Measurements from ENCODE around the gene OR2M5.

The OR2M5 gene

GRCh38 chr1:248144513-248145198, at the start of gene OR2M5:
OR2M5 (plus strand) TSS chr1:248145148; CDS start chr1:248145148, 0 bp downstream.
- DNase-seq, result no peak

DNA sequence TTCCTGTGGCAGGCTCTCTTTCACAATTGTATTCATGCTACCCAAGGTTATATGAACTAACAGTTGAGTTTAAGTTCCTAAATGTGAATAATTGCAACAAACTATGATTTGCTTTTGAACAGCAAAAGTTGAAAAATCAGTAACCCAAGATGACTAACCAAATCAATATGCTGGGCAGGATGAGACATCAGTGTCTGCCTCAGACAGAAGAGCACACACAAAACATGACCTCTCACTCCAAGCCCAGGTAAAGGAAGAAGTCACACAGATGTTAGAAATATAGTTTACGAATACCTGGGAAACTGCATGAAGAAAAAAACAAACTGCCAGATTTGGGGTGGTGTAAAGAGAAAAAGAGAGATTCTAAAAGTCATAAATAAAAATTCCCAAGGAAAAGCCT, 46.4 kb upstream of the OR2M5 start:
- no peak for DNase-seq

DNA sequence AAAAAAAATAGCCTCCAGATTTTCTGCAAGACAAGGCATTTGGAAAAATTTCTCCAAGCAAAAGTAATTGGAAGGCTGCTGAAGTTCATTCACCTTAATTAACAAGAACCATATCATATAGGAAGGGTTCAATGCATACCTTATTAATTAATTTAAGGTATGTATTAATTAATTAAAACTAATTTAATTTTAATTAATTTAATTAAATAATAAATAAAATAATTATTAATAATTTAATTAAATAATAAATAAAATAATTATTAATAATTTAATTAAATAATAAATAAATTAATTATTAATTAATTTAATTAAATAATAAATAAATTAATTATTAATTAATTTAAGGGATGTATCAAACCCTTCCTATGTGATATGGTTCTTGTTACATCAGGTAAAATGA, 42.1 kb upstream of the OR2M5 start:
- no peak for DNase-seq

DNA sequence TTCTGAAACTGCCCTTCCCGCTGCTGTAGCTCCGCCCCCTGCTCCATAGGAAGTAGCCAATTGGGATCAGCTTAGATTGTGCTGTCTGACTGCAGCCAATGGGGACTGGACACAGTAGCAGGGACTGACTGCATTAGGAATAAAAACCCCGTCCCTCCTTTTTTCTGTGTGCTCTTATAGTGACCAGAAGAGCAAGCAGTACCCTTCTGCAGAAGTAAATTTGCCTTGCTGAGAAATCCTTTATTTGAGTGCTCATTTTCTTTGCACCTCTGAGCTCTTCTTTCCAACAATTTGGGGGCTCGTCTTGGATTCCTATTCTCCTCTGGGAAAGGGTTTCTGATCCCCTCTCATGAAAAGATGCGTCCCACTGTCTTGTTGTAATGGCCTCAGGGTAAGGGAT, 33.8 kb upstream of the OR2M5 start:
- no peak for DNase-seq

GRCh38 chr1:248114890-248115289, 30.1 kb upstream of the OR2M5 start:
- DNase-seq, result no peak

GRCh38 chr1:248127653-248128052, 17.3 kb upstream of the OR2M5 start:
- no peak for DNase-seq

DNA sequence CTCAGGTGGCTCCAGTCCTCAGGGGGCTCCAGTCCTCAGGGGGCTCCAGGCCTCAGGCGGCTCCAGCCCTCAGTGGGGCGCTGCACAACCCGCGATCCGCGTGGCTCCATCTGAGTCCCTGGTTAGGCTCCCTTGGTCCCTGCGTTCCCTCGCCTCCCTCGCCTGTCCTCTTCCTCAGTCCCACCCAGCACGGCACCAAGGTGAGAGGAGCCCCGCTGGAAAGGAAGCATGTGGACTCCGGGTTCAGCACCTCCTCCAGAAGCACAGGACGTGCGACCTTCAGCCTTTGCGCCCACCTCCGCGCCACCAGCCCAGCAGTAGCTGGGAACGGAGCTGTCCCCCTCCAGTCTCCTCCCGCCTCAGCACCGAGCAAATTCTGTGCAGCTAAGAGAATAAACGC, 8.1 kb upstream of the OR2M5 start:
- DNase-seq, result no peak

- DNase-seq, result no peak
Observed at GRCh38 chr1:248140846-248141245, 4.1 kb upstream of the OR2M5 start.

DNA sequence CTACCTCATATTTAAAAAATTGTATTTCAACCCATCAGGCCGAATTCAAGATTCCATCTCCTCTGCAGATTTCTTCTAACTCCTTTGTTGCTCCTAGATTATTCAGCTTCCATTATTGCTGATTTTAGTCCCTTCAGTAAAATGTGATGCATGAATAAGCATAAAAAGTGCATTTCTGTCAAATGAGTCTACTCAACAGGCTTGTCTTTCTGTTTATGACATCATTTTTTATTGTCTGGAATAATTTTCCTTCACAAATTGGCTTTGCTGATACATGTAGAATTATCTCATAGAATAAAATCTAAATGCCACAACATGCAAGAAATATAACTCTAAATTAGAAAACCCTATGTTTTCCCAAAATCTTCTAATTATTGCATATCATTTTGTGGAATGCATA, 1.6 kb upstream of the OR2M5 start:
- DNase-seq, result no peak

DNA sequence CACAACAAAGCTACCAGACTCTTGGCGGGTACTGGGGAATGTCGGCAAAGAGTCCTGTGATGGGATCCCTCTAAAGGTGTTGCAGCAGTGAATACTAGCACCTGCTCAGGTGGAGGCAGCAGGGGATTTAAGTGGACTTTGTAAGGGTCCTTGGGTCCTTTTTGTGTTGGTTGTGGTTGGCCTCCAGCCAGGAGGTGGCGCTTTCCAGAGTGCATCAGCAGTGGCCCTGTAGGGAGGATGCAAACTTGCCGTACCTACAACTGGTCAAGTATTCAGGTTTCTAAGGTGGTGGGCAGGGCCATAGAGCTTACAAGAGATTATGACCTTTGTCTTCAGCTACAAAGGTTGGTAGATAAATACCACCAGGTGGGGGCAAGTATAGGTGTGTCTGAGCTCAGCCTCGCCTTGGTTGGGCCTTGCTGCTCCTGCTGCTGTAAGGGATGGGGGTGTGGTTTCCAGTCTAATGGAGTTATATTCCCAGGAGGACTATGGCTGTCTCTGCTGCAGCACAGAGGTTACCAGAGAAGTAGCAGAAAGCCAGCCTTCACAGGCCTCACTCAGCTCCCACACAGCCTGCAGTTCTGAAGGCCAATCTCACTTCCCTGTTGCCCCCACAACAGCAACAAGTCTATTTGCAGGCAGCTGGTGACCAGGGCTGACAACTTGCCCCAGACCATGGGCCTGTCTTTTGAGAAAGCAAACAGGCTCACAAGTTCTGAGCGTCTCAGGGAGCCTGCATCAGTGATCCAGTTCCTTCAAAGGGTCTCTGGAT, 7.3 kb downstream of the OR2M5 start:
- no peak for DNase-seq

GRCh38 chr1:248155927-248156326, 11.0 kb downstream of the OR2M5 start:
- no peak for DNase-seq

GRCh38 chr1:248158758-248159157, 13.8 kb downstream of the OR2M5 start:
- DNase-seq, result no peak

- no peak for DNase-seq
Observed at GRCh38 chr1:248164031-248164430, 19.1 kb downstream of the OR2M5 start.

DNA sequence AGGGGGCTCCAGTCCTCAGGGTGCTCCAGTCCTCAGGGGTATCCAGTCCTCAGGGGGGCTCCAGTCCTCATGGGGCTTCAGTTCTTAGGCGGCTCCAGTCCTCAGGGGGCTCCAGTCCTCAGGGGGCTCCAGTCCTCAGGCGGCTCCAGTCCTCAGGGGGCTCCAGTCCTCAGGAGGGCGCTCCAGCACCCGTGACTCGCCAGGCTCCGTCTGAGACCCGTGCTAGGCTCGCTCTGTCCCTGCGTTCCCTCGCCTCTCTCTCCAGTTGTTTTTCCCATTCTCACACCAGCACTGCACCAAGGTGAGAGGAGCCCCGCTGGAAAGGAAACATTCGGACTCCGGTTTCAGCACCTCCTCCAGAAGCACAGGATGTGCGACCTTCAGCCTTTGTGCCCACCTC, 20.2 kb downstream of the OR2M5 start:
- DNase-seq, result no peak

GRCh38 chr1:248174521-248174920, 29.6 kb downstream of the OR2M5 start, which contains the start of gene OR2M2:
OR2M2 (plus strand) TSS chr1:248174821; CDS start chr1:248179986, 5,165 bp downstream.
- no peak for DNase-seq

DNA sequence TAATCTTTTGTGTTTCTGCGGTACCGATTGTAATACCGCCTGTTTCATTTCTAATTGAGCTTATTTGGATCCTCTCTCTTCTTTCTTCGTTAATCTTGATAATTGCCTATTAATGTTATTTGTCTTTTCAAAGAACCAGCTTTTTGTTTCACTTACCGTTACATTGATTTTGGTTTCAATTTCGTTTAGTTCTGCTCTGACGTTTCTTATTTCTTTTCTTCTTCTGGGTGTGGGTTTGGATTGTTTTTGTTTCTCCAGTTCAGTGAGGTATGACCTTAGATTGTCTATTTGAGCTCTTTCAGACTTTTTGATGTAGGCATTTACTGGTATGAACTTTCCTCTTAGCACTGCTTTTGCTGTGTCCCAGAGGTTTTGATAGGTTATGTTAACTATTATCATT, 39.0 kb downstream of the OR2M5 start:
- DNase-seq, result no peak

GRCh38 chr1:248187363-248187762, 42.4 kb downstream of the OR2M5 start:
- DNase-seq, result no peak

- DNase-seq, result no peak
Observed at GRCh38 chr1:248189026-248189425, 44.1 kb downstream of the OR2M5 start.

DNA sequence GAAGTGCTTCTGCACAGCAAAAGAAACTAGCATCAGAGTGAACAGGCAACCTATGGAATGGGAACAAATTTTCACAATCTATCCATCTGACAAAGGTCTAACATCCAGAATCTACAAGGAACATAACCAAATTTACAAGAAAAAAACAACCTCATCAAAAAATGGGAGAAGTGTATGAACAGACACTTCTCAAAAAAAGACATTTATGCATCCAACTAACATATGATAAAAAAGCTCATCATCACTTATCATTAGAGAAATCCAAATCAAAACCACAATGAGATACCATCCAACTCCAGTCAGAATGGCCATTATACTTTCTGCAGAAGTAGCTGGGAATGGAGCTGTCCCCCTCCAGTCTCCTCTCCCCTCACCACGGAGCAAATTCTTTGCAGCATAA, 49.2 kb downstream of the OR2M5 start:
- DNase-seq, result no peak

All from DMS79 (cell line).